GM18511 (cell line): ENCODE measurements around the gene CEP43.
A peak's percentile ranks its signal among the peaks of the same experiment; 100 is the strongest.

Experiments used
- ATAC-seq: cut with Tn5 transposase; IDR thresholded peaks from one replicate; pipeline ENCODE4 v1.9.1; 2021; ENCODE audit warnings: mild to moderate bottlenecking, moderate library complexity; ENCODE audit not compliant: unreplicated experiment

Gene CEP43

GRCh38 chr6:167005350-167006159 is 6.4 kb downstream of the CEP43 start:
- no peak for ATAC-seq

- no peak for ATAC-seq
Measured at GRCh38 chr6:167007985-167008384, 8.8 kb downstream of the CEP43 start.

- ATAC-seq: no peak
Measured at GRCh38 chr6:167013067-167013466, 13.9 kb downstream of the CEP43 start.

- no peak for ATAC-seq
Measured at GRCh38 chr6:167013946-167014345, 14.7 kb downstream of the CEP43 start.

- no peak for ATAC-seq
Measured at GRCh38 chr6:167015302-167015701, 16.1 kb downstream of the CEP43 start.

GRCh38 chr6:167020206-167020605 is 21.0 kb downstream of the CEP43 start:
- ATAC-seq: peak; percentile 63

- ATAC-seq: no peak
Measured at GRCh38 chr6:167027308-167027707, 28.1 kb downstream of the CEP43 start.

- no peak for ATAC-seq
Measured at GRCh38 chr6:167027772-167028171, 28.6 kb downstream of the CEP43 start.

GRCh38 chr6:167030222-167031072 is 31.2 kb downstream of the CEP43 start:
- no peak for ATAC-seq

GRCh38 chr6:167031082-167031709 is 32.0 kb downstream of the CEP43 start:
- ATAC-seq: no peak

- no peak for ATAC-seq
Measured at GRCh38 chr6:167034056-167034455, 34.9 kb downstream of the CEP43 start.

GRCh38 chr6:167037762-167038161 is 38.6 kb downstream of the CEP43 start:
- no peak for ATAC-seq

- ATAC-seq: no peak
Measured at GRCh38 chr6:167044696-167045095, 45.5 kb downstream of the CEP43 start.

- no peak for ATAC-seq
Measured at GRCh38 chr6:167045828-167046580, 46.8 kb downstream of the CEP43 start.

GRCh38 chr6:167046861-167047495 is 47.8 kb downstream of the CEP43 start:
- ATAC-seq: peak; percentile 31

- ATAC-seq: peak; percentile 81
Measured at GRCh38 chr6:167047554-167047953, 48.4 kb downstream of the CEP43 start.
